Fibroblast of pulmonary artery (primary cell): ENCODE results near the gene TIMM10B.

ENCODE experiments used
- DNase-seq: peaks from one replicate; pipeline ENCODE4 v3.0.0-alpha.2; 2010; ENCODE audit warnings: low read depth
- H3K4me3 ChIP-seq: replicated peaks from 2 replicates; pipeline ENCODE4 v1.5.1; 2011; ENCODE audit warnings: low read depth, mild to moderate bottlenecking, control low read depth, low read length, moderate library complexity
- TF ChIP-seq, protein P1 (sequence below): IDR thresholded peaks from 2 replicates; pipeline ENCODE4 v1.5.1; 2011; ENCODE audit warnings: mild to moderate bottlenecking, control low read depth, low read length, inconsistent platforms; ENCODE audit errors: missing control alignments

Gene TIMM10B

DNA sequence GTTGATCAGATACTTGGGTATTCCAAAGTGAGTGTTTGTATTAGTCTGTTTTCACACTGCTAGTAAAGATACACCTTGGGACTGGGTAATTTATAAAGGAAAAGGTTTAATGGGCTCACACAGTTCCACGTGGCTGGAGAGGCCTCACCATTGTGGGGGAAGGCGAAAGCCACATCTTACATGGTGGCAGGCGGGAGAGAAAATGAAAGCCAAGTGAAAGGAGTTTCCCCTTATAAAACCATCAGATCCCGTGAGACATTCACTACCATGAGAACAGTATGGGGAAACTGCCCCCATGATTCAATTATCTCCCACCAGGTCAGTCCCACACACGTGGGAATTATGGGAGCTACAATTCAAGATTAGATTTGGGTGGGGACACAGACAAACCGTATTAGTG lies 7.0 kb downstream of the TIMM10B start:
- H3K4me3 ChIP-seq: no peak overlapping the region
- DNase-seq: no peak
- TF ChIP-seq, protein P1, sequence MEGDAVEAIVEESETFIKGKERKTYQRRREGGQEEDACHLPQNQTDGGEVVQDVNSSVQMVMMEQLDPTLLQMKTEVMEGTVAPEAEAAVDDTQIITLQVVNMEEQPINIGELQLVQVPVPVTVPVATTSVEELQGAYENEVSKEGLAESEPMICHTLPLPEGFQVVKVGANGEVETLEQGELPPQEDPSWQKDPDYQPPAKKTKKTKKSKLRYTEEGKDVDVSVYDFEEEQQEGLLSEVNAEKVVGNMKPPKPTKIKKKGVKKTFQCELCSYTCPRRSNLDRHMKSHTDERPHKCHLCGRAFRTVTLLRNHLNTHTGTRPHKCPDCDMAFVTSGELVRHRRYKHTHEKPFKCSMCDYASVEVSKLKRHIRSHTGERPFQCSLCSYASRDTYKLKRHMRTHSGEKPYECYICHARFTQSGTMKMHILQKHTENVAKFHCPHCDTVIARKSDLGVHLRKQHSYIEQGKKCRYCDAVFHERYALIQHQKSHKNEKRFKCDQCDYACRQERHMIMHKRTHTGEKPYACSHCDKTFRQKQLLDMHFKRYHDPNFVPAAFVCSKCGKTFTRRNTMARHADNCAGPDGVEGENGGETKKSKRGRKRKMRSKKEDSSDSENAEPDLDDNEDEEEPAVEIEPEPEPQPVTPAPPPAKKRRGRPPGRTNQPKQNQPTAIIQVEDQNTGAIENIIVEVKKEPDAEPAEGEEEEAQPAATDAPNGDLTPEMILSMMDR: no peak

- no peak overlapping the region for H3K4me3 ChIP-seq
- DNase-seq: no peak
- TF ChIP-seq, protein P1: no peak
Observed at GRCh38 chr11:6488821-6489220, 7.5 kb downstream of the TIMM10B start.

- TF ChIP-seq, protein P1: no peak
- no peak for DNase-seq
- no peak overlapping the region for H3K4me3 ChIP-seq
Observed at GRCh38 chr11:6489306-6489705, 8.0 kb downstream of the TIMM10B start.

DNA sequence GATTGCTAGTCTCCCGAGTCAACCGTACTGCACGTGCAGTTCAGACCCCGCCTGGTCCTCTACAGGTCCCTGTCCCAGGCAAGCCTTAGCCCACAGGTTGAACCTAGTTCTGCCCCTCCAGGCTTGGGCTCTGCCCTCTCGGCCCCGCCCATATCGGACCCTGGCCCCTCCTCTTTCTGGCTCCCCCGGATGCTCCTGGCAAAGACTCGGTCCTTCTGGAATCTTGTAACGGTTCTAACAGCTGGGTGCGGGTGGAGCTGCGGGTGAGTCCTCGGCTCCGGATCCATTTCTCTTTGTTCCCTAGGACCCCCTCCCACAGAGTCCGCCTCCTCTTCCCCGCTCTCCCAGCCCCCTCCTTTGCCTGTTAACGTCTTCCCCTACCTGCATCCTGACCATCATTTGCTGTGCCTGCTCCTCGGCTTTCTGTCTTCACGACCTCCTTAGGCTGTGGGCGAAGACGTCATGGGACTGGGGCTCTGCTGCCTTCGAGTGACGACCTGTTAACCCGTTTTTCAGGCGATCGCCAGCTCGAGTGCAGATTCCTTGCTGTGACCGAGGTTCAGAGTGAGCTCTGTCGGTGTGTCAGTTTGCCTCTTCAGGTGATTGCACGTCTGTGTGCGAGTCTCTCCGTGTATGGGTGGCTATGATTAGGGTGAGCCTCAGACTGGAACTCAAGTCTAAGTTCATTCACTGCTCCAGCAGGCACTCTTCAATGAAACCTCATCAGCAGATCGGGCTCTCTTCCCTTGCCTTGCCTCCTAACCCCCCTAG lies 16.0 kb downstream of the TIMM10B start, which contains the start of gene DNHD1:
TSS of gene DNHD1 (plus strand) at position 212 of the 771 bp plus-strand sequence. CDS start 936 bp downstream, outside the sequence.
- no peak within 1 kb of the TSS for H3K4me3 ChIP-seq
- TF ChIP-seq, protein P1: no peak
- no peak for DNase-seq

- peak; percentile 39 for DNase-seq
- TF ChIP-seq, protein P1: no peak
- no peak overlapping the region for H3K4me3 ChIP-seq
Observed at GRCh38 chr11:6498121-6498520, 16.8 kb downstream of the TIMM10B start.

DNA sequence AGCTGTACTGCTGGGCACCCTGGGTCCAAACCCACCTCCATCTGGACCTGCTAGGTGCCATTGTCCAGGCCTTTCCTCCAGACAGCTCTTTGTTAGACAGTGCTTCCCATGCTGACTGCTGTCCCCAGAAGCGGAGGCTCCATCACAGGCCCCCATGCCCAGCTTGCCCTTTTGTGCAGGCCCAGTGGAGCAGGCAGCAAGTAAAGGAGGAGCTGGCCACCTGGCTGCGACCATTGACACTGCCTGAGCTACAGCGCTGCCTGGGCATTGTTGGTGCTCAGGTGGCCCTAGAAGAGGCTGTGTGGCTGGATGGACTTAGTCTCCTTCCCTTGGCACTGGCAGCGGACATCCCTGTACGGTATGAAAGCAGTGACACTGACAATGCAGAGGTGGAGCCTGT lies 17.2 kb downstream of the TIMM10B start:
- DNase-seq: no peak
- TF ChIP-seq, protein P1: no peak
- H3K4me3 ChIP-seq: no peak overlapping the region

- TF ChIP-seq, protein P1: no peak
- no peak for DNase-seq
- no peak overlapping the region for H3K4me3 ChIP-seq
Observed at GRCh38 chr11:6502382-6502781, 21.1 kb downstream of the TIMM10B start.
